AG04449 (cell line): ENCODE data around the gene FKBP4.

Experiments
- CTCF ChIA-PET: fragments of 350-600 bp; formaldehyde crosslinking; extraction: SDS; loops from one replicate; lab custom pipeline; 2021; ENCODE audit warnings: antibody characterized with exemption; lab: Yijun Ruan, JAX
- POLR2A ChIA-PET: fragments of 400-600, 350-600 bp; formaldehyde crosslinking; extraction: SDS; loops from one replicate; lab custom pipeline; 2020; ENCODE audit warnings: antibody characterized with exemption, inconsistent platforms; lab: Yijun Ruan, JAX
- DNase-seq: peaks from one replicate; pipeline ENCODE4 v3.0.0-alpha.2; 2010; ENCODE audit warnings: low read depth, low spot score
- H3K4me3 ChIP-seq: 2 replicates; pipeline ENCODE4 v1.5.1; 2011; ENCODE audit warnings: low read depth, mild to moderate bottlenecking, control low read depth, low read length
- CTCF ChIP-seq: IDR thresholded peaks from one replicate; pipeline ENCODE4 v1.5.1; 2011; ENCODE audit warnings: mild to moderate bottlenecking, moderate library complexity, low read length, control low read depth, inconsistent platforms; ENCODE audit not compliant: insufficient read depth; ENCODE audit errors: missing control alignments

Gene FKBP4

DNA sequence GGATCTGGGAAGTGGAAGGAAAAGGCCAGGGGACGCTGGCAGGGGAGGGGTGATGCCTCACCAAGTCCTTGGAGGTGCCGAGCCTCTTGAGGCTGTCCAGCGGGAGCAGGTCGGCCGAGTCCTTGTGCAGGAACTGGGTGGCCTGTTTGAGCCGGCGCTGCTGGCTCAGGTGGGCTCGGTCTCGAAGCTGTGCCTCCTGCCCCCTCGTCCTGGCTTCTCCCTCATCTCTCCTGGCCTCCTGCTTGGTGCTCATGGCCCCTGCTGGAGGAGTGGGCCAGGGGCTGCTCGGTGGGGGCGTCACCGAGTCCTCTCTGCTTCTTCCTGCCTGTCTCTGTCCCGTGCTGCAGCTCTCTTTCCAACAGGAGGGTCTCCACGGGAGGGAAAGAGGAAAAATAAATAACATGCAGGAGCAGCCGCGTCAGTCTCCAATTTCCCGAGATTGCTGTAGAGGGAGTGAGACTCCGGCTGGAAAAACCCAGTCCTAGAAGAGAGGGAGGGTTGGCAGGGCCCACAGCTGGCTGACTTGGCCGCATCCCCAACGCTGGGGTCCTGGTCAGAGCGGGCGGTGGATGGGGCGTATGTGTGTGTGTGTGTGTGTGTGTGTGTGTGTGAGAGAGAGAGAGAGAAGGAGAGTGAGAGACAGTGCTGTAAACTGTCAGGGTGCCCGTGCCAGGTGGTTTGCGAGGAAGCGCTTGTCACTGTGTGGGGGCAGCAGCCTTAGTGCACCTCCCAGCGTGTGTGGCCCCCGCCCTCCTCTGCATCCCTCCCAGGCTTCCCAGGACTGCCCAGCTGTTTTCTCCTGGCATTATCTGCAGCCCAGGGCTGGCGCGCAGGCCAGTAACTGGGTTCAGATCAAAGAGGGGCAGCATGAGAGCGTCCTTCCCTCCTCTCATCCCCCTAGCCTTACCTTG lies 40.1 kb downstream of the FKBP4 start, which contains the start of gene NRIP2:
Gene NRIP2 (minus strand): TSS at position 455 of the 911 bp plus-strand sequence. CDS start 52 bp downstream, at position 403.
- ChIA-PET POLR2A (no interaction called here), CTCF (interaction anchor here (0.9 to 9.4 kb wide), 6 partner anchors 10 to 207 kb away, joined by 3 to 90 read pairs (median 5); no protein-coding TSS in a partner anchor)
- no peak for TF ChIP-seq CTCF
- DNase-seq: no peak
- H3K4me3 ChIP-seq: no peak within 1 kb of the TSS; the same call in 1 of the 2 replicates

- no peak overlapping the region for H3K4me3 ChIP-seq
- POLR2A ChIA-PET: no interaction called here
- no peak for TF ChIP-seq CTCF
- DNase-seq: no peak
- CTCF ChIA-PET: interaction anchor here (0.6 to 9.4 kb wide), 2 partner anchors 14 to 21 kb away, joined by 5 to 90 read pairs; no protein-coding TSS in a partner anchor
Measured at GRCh38 chr12:2835691-2836403, 41.1 kb downstream of the FKBP4 start.

- ChIA-PET CTCF (interaction anchor here (9.4 kb wide), 1 partner anchor 13 kb away, joined by 90 read pairs; no protein-coding TSS in a partner anchor), POLR2A (no interaction called here)
- no peak overlapping the region for H3K4me3 ChIP-seq
Measured at GRCh38 chr12:2836574-2836973, 41.8 kb downstream of the FKBP4 start.

GRCh38 chr12:2841056-2841650 lies 46.4 kb downstream of the FKBP4 start:
- POLR2A ChIA-PET: no interaction called here
- no peak for DNase-seq
- no peak for TF ChIP-seq CTCF
- CTCF ChIA-PET: interaction anchor here (1.1 kb wide), 1 partner anchor 26 kb away, joined by 3 read pairs; no protein-coding TSS in a partner anchor
- no peak overlapping the region for H3K4me3 ChIP-seq

More at GRCh38 chr12:2836574-2836973, 41.8 kb downstream of the FKBP4 start:
- TF ChIP-seq CTCF: no peak
- DNase-seq: no peak

DNA sequence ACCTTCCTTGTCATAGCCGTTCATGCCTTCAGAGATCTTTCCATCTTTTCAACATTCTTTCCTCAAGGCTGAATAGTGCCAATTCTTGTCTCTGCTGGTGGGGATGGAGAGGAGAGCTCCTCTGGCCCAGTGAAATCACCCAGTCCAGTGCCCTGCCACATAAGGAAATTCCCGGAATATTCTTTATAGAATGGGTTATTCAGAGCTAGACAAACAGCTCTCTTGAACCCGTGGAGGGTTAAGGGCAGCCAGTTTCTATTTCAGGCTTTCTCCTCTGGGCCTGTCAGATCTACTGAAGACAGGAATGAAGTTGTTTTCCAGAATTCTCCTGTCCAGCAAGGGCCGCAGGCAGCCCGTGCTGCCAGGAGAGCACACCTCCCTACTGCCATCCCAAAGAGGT lies 48.2 kb downstream of the FKBP4 start:
- ChIA-PET POLR2A (no interaction called here), CTCF (interaction anchor here (1.4 to 1.5 kb wide), 2 partner anchors 9 to 11 kb away, joined by 4 to 12 read pairs; no protein-coding TSS in a partner anchor)
- H3K4me3 ChIP-seq: no peak overlapping the region
- TF ChIP-seq CTCF: no peak
- DNase-seq: no peak
